A673 (cell line): ENCODE results near the gene TIMM17B.
"Not testable (repeated sequence)": the region's sequence is repeated elsewhere in the genome, so short reads cannot be mapped to it uniquely, and the experiment has no call there.

Experiments used
- EZH2 ChIP-seq: fragments of 200-600 bp; sonication (generic); IDR thresholded peaks from 2 replicates; pipeline ENCODE4 v1.6.1; 2017; ENCODE audit warnings: borderline replicate concordance, low read depth, mild to moderate bottlenecking, mixed read lengths, antibody characterized with exemption, low read length; ENCODE audit not compliant: poor library complexity, severe bottlenecking
- TF ChIP-seq, protein P1 (sequence below): fragments of 300-800, 200-600 bp; sonication (generic); conservative IDR thresholded peaks from 2 replicates; pipeline ENCODE4 v1.5.1; 2017; ENCODE audit warnings: low read depth, mild to moderate bottlenecking, antibody characterized with exemption, low read length, moderate library complexity, mixed read lengths

DNA sequence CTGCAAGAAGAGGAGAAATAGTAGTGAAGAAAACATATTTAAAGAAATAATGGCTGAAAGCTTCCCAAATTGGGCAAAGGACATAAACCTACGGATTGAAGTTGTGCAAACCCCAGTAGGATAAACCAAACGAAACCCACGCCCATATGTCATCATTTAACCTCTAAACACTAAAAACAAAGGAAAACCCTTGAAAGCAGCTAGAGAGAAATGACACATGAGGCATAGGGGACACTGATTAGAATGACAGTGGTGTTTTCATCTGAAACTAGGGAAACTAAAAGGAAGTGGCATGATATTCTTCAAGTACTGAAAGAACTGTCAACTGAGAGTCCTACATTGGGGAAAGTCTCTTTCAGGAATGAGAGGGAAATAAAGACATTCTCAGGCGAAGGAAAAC is 20.6 kb downstream of the TIMM17B start:
- TF ChIP-seq, protein P1, sequence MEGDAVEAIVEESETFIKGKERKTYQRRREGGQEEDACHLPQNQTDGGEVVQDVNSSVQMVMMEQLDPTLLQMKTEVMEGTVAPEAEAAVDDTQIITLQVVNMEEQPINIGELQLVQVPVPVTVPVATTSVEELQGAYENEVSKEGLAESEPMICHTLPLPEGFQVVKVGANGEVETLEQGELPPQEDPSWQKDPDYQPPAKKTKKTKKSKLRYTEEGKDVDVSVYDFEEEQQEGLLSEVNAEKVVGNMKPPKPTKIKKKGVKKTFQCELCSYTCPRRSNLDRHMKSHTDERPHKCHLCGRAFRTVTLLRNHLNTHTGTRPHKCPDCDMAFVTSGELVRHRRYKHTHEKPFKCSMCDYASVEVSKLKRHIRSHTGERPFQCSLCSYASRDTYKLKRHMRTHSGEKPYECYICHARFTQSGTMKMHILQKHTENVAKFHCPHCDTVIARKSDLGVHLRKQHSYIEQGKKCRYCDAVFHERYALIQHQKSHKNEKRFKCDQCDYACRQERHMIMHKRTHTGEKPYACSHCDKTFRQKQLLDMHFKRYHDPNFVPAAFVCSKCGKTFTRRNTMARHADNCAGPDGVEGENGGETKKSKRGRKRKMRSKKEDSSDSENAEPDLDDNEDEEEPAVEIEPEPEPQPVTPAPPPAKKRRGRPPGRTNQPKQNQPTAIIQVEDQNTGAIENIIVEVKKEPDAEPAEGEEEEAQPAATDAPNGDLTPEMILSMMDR = not testable (repeated sequence)
- TF ChIP-seq EZH2 = not testable (repeated sequence)
